Heart left ventricle (tissue), 13 donors: ENCODE data around the gene RACGAP1.

Experiments
- CTCF ChIP-seq, 12 donors: fragments of 200-600 bp; sonication (generic) in 4 of 12; IDR thresholded peaks; one replicate each; pipeline versions ENCODE4 v1.5.0 to v1.8.0; 2018 to 2022; ENCODE audit warnings: antibody characterized with exemption in 12 of 12, mild to moderate bottlenecking in 5 of 12
- POLR2A ChIP-seq, 2 donors: fragments of 450-650 bp; IDR thresholded peaks; one replicate each; pipeline ENCODE4 v1.6.1; 2017; ENCODE audit warnings: antibody characterized with exemption in 2 of 2, mild to moderate bottlenecking in 2 of 2, moderate library complexity in 2 of 2
- donor health status: ischemic (EF 13 %, LVEDD 7.1; RV severe dilation, severe dysfunction).
- donor health status: DM: no; HTN: yes; CAD: no.
- donor health status: DM: no; HTN: no; CAD: no.
- donor health status: ischemic (EF 25% LVEDD 6.9; RV normal size, moderate dysfunction).
- donor health status: ischemic (EF 25% LVEDD 5.7; RV mildly dilated, moderate dysfunction).
- donor health status: ischemic (EF 35%, LVEDD 5.7; RV mildly dilated, moderate dysfunction).
- donor health status: nonischemic (EF 11% LVEDD 7.7; RV severe dilation, severe dysfunction).
- donor health status: DM: yes; HTN: yes; CAD: no.
- donor health status: PGD.
- donor health status: ischemic (EF 29% LVEDD 5.4; RV normal size, mild dysfunction).
- donor health status: nonischemic (EF 23%, LVEDD 6.1; RV moderate dilation, normal function).

- no peak for TF ChIP-seq CTCF (IDR thresholded peaks at IDR 0.05)
- no peak for TF ChIP-seq POLR2A (IDR thresholded peaks at IDR 0.05)
Observed at GRCh38 chr12:49974677-49975317, 50.5 kb downstream of the RACGAP1 start.
